OCI-LY1 (cell line): ENCODE measurements around the gene PPP1R1A.

Source experiments
- EZH2 ChIP-seq: fragments of 200-600 bp; sonication (generic), shearing (Covaris generic); IDR thresholded peaks from 2 replicates; pipeline ENCODE4 v1.8.0; 2017; ENCODE audit warnings: borderline replicate concordance, mixed run types, mild to moderate bottlenecking, antibody characterized with exemption, low read length, moderate library complexity, mixed read lengths
- TF ChIP-seq, protein P1 (sequence below): fragments of 200-600 bp; sonication (generic), shearing (Covaris generic); IDR thresholded peaks from 2 replicates; pipeline ENCODE4 v1.5.1; 2017; ENCODE audit warnings: mild to moderate bottlenecking, antibody characterized with exemption, low read length, moderate library complexity, mixed read lengths

DNA sequence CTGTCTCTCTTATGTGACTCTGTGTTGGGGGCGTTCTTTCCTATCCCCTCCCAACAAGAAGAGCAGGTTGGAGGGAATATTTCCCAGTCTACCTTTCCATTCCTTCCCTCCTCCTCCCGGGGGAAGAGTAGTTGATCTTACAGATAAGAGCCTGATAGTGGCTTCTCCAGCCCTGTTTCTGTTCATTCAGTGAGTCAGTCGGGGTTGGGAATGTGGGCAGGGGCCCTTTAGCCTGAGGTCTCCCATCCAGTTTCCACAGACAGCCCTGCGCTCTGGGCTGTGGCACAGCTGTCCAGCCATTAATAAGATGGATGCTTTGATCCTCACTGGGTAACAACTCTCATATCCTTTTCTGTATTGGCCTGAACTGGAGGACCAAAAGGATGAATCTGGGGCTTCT lies 18.1 kb upstream of the PPP1R1A start:
- TF ChIP-seq, protein P1, sequence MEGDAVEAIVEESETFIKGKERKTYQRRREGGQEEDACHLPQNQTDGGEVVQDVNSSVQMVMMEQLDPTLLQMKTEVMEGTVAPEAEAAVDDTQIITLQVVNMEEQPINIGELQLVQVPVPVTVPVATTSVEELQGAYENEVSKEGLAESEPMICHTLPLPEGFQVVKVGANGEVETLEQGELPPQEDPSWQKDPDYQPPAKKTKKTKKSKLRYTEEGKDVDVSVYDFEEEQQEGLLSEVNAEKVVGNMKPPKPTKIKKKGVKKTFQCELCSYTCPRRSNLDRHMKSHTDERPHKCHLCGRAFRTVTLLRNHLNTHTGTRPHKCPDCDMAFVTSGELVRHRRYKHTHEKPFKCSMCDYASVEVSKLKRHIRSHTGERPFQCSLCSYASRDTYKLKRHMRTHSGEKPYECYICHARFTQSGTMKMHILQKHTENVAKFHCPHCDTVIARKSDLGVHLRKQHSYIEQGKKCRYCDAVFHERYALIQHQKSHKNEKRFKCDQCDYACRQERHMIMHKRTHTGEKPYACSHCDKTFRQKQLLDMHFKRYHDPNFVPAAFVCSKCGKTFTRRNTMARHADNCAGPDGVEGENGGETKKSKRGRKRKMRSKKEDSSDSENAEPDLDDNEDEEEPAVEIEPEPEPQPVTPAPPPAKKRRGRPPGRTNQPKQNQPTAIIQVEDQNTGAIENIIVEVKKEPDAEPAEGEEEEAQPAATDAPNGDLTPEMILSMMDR, result no peak
- no peak for TF ChIP-seq EZH2
